ENCODE measurements around the gene PIAS4. TPM values are rescaled to one million over a fixed set of nuclear protein-coding genes. Genes with fewer than 3 reads are reported as not detected.

The PIAS4 gene
- total RNA-seq, 1 experiment from 2014 or later, result 45.9 TPM

GRCh38 chr19:4087787-4088679 lies 80.5 kb downstream of the PIAS4 start (continued):
- TF ChIP-seq FOXP1 (CRISPR knock-in tag; IDR thresholded peaks at IDR 0.05; ENCODE audit: borderline replicate concordance) (no peak), PRRX2 (CRISPR knock-in tag; IDR thresholded peaks at IDR 0.05) (no peak), PREB (CRISPR knock-in tag; IDR thresholded peaks at IDR 0.05; ENCODE audit: borderline replicate concordance) (no peak), ZSCAN18 (CRISPR knock-in tag; IDR thresholded peaks at IDR 0.05) (no peak), E2F4 (CRISPR knock-in tag; IDR thresholded peaks at IDR 0.05; ENCODE audit: borderline replicate concordance, low read depth) (no peak), TEAD1 (CRISPR knock-in tag; IDR thresholded peaks at IDR 0.05) (no peak), NFATC4 (CRISPR knock-in tag; IDR thresholded peaks at IDR 0.05) (no peak), CREB1 (CRISPR knock-in tag; IDR thresholded peaks at IDR 0.05) (no peak), ZNF423 (CRISPR knock-in tag; IDR thresholded peaks at IDR 0.05) (no peak), SP1 (CRISPR knock-in tag; conservative IDR thresholded peaks at IDR 0.05) (no peak), RELA (CRISPR knock-in tag; IDR thresholded peaks at IDR 0.05; ENCODE audit: borderline replicate concordance) (no peak), HMGXB4 (CRISPR knock-in tag; IDR thresholded peaks at IDR 0.05) (no peak), MXD4 (CRISPR knock-in tag; IDR thresholded peaks at IDR 0.05; ENCODE audit: borderline replicate concordance) (no peak), ZNF416 (CRISPR knock-in tag; IDR thresholded peaks at IDR 0.05) (no peak)

- Mint-ChIP-seq H3K27me3 (ENCODE audit: low read depth) (no peaks in the 10 kb centered on the region), H3K4me1 (peaks cover 3% of the 10 kb centered on the region), H3K36me3 (peaks cover 6% of the 10 kb centered on the region; the same call in 1 of the 2 replicates), H3K27ac (no peak overlapping the region), H3K4me3 (no peak overlapping the region), H3K9me3 (no peaks in the 10 kb centered on the region)
- ChIA-PET POLR2A (interaction anchor here (0.6 to 0.7 kb wide), 2 partner anchors 11 to 12 kb away, joined by 3 to 6 read pairs; no protein-coding TSS in a partner anchor), CTCF (interaction anchor here (1.7 kb wide), 1 partner anchor 51 kb away, joined by 6 read pairs; no protein-coding TSS in a partner anchor)
- DNase-seq (ENCODE audit: low spot score) (no peak), ATAC-seq (no peak)
- no peak for TF ChIP-seq PRDM15 (CRISPR knock-in tag; IDR thresholded peaks at IDR 0.05)
- TF ChIP-seq SP1 (CRISPR knock-in tag; conservative IDR thresholded peaks at IDR 0.05), result no peak
- TF ChIP-seq KAT7 (CRISPR knock-in tag; IDR thresholded peaks at IDR 0.05; ENCODE audit: borderline replicate concordance), result no peak
- TF ChIP-seq ZNF138 (CRISPR knock-in tag; conservative IDR thresholded peaks at IDR 0.05), result no peak
Measured at GRCh38 chr19:4088975-4089374, 81.4 kb downstream of the PIAS4 start.

Small RNA genes within 50 kb of the gene (microRNA-seq; reads per million reads assigned to microRNA genes)
- not detected for gene MIR637 (ENCODE audit: borderline number of aligned reads)

Other genes starting within 250 kb of the PIAS4 start
- gene APBA3, start 246.0 kb upstream of the PIAS4 start, total RNA-seq (2021), result 27.5 to 29.6 TPM (median 28.1 TPM) in 3 replicates
- gene MRPL54, start 245.1 kb upstream of the PIAS4 start, total RNA-seq (2021), result 60.9 to 65.3 TPM (median 62.3 TPM) in 3 replicates
- gene RAX2, start 235.5 kb upstream of the PIAS4 start, total RNA-seq (2021), result 0.09 TPM in 1 of 3 replicates, not detected in the others
- 26.1 to 29.0 TPM (median 28.3 TPM) in 3 replicates for gene MATK, start 221.4 kb upstream of the PIAS4 start, total RNA-seq (2021)
- 17.5 to 25.5 TPM (median 22.6 TPM) in 3 replicates for gene ZFR2, start 138.7 kb upstream of the PIAS4 start, total RNA-seq (2021)
- 21.1 to 23.5 TPM (median 21.3 TPM) in 3 replicates for gene ATCAY, start 127.1 kb upstream of the PIAS4 start, total RNA-seq (2021)
- gene NMRK2, start 74.7 kb upstream of the PIAS4 start, total RNA-seq (2021), result 50.4 to 61.9 TPM (median 51.1 TPM) in 3 replicates
- gene DAPK3, start 36.6 kb upstream of the PIAS4 start, total RNA-seq (2021), result 61.5 to 73.5 TPM (median 68.4 TPM) in 3 replicates
- 3,572 to 3,864 TPM (median 3,852 TPM) in 3 replicates for gene EEF2, start 22.3 kb upstream of the PIAS4 start, total RNA-seq (2021)
- 22.8 to 27.9 TPM (median 24.6 TPM) in 3 replicates for gene ZBTB7A, start 59.2 kb downstream of the PIAS4 start, total RNA-seq (2021)
- gene MAP2K2, start 116.4 kb downstream of the PIAS4 start, total RNA-seq (2021), result 175 to 177 TPM (median 176 TPM) in 3 replicates
- 0.09 to 0.46 TPM in 2 of 3 replicates, not detected in the other for gene CREB3L3, start 145.9 kb downstream of the PIAS4 start, total RNA-seq (2021)
- 27.2 to 29.9 TPM (median 28.1 TPM) in 3 replicates for gene SIRT6, start 174.8 kb downstream of the PIAS4 start, total RNA-seq (2021)
- gene ANKRD24, start 175.0 kb downstream of the PIAS4 start, total RNA-seq (2021), result 11.3 to 15.0 TPM (median 14.8 TPM) in 3 replicates
- 0.81 to 1.5 TPM (median 1.1 TPM) in 3 replicates for gene EBI3, start 221.8 kb downstream of the PIAS4 start, total RNA-seq (2021)
- 24.3 to 26.5 TPM (median 25.2 TPM) in 3 replicates for gene YJU2, start 239.3 kb downstream of the PIAS4 start, total RNA-seq (2021)

All from WTC11 (cell line).